ENCODE data around the gene KRT28.

KRT28 gene

DNA sequence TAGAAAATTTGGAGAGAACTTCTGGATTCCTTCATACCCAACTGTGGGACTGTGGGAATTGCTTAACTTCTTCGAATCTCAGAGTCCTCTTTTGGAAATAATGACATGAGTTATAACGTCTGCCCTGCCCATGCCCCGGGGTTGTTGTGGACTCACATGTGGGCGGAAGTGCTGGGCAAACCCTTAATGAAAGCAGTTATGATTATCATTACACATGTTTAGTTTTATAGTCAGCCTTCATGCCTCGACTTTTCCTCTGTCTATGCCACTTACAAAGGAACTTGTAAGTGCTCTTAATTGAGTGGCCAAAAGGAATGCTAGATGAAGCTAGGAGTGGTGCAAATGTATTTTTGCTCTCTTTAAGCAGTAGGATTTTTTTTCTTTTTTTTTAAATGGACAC lies 21.3 kb downstream of the KRT28 start:
- ChIA-PET CTCF (no interaction called here), POLR2A (no interaction called here)
- DNase-seq (ENCODE audit: extremely low spot score): no peak
- TF ChIP-seq FOXM1 (IDR thresholded peaks at IDR 0.05; ENCODE audit: borderline replicate concordance) (no peak), BHLHE40 (IDR thresholded peaks at IDR 0.05; ENCODE audit: borderline replicate concordance) (no peak), SP1 (IDR thresholded peaks at IDR 0.05) (no peak)

DNA sequence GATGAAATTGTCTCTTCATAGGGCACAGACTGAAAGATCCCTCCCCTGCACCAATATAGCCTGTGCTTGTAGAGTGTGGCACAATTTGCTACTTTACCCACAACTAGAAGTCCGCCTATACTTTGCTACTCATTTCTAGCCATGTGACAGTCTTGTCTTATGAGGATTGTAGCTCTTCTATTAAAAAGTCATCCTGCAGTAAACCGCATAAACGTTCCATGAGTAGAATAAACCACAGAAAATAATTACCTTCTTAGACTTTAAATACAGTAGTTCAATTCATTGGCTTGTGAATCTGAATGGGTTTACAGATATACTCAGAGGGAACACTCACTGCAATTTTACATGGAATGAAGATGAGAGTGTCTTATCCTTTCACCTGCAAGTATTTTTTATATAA lies 21.8 kb downstream of the KRT28 start:
- DNase-seq (ENCODE audit: extremely low spot score): no peak
- CTCF ChIA-PET: no interaction called here
- POLR2A ChIA-PET: no interaction called here
- TF ChIP-seq SP1 (IDR thresholded peaks at IDR 0.05): no peak
- TF ChIP-seq, protein P1, sequence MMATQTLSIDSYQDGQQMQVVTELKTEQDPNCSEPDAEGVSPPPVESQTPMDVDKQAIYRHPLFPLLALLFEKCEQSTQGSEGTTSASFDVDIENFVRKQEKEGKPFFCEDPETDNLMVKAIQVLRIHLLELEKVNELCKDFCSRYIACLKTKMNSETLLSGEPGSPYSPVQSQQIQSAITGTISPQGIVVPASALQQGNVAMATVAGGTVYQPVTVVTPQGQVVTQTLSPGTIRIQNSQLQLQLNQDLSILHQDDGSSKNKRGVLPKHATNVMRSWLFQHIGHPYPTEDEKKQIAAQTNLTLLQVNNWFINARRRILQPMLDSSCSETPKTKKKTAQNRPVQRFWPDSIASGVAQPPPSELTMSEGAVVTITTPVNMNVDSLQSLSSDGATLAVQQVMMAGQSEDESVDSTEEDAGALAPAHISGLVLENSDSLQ (IDR thresholded peaks at IDR 0.05): no peak
- TF ChIP-seq NFRKB (IDR thresholded peaks at IDR 0.05): no peak
- TF ChIP-seq SUZ12 (IDR thresholded peaks at IDR 0.05): no peak
- TF ChIP-seq ELF4 (IDR thresholded peaks at IDR 0.05): no peak
- no peak for TF ChIP-seq LEF1 (IDR thresholded peaks at IDR 0.05; ENCODE audit: borderline replicate concordance)
- TF ChIP-seq FOXM1 (IDR thresholded peaks at IDR 0.05; ENCODE audit: borderline replicate concordance): no peak
- TF ChIP-seq FOXK2 (IDR thresholded peaks at IDR 0.05): no peak
- TF ChIP-seq BHLHE40 (IDR thresholded peaks at IDR 0.05; ENCODE audit: borderline replicate concordance): no peak

DNA sequence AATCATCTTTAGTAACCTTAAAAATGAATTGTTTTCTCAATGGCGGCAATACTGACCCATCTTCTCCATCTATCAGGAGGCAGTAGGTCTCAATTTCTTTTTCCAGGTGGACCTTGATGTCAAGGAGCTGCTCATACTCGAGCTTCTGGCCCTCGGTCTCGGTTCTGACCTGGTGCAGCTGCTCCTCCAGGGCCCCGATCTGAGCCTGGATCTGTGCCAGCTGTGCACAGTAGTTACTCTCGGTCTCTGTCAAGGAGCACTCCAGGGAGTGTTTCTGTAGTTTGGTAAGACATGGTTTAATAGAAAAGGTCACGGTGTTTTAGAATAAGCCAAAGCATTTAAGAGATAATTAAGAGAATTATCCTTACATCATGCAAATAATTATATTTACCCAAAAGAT lies 22.3 kb downstream of the KRT28 start:
- no peak for TF ChIP-seq CTBP1 (IDR thresholded peaks at IDR 0.05; ENCODE audit: borderline replicate concordance)
- TF ChIP-seq ELF4 (IDR thresholded peaks at IDR 0.05): no peak
- TF ChIP-seq HDGF (IDR thresholded peaks at IDR 0.05; ENCODE audit: borderline replicate concordance): no peak
- no peak for TF ChIP-seq BHLHE40 (IDR thresholded peaks at IDR 0.05; ENCODE audit: borderline replicate concordance)
- TF ChIP-seq SP1 (IDR thresholded peaks at IDR 0.05): no peak
- TF ChIP-seq FOXM1 (IDR thresholded peaks at IDR 0.05; ENCODE audit: borderline replicate concordance): no peak
- TF ChIP-seq, protein P1 (IDR thresholded peaks at IDR 0.05): no peak
- no peak for TF ChIP-seq FOXK2 (IDR thresholded peaks at IDR 0.05)
- no peak for TF ChIP-seq LEF1 (IDR thresholded peaks at IDR 0.05; ENCODE audit: borderline replicate concordance)
- ChIA-PET CTCF (no interaction called here), POLR2A (no interaction called here)
- DNase-seq (ENCODE audit: extremely low spot score): no peak

DNA sequence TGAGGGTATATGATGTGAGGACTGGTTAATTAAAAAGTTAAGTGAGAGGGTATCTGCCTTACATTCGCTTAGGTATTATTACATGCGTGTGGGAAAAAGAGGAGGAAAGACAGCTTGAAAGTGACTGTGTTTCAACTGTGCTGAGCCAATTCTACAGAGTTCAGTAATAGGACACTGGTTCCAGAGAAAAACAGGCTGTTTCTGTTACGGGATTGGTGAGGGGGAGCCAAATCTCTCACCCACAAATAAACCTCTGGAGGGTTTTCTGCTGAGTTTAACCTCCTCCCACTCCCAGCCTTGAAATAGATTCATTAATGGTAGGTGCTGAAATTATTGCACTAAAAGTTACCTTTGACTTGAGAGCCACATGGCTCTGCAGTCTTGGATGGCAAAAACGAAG lies 23.8 kb downstream of the KRT28 start:
- TF ChIP-seq ARNT (IDR thresholded peaks at IDR 0.05) (no peak), ELF4 (IDR thresholded peaks at IDR 0.05) (no peak), ZNF384 (IDR thresholded peaks at IDR 0.05) (no peak), SP1 (IDR thresholded peaks at IDR 0.05) (no peak)
- no peak for DNase-seq (ENCODE audit: extremely low spot score)
- ChIA-PET POLR2A (interaction anchor here (0.5 kb wide), 1 partner anchor 128 kb away, joined by 3 read pairs; the partner anchor contains the start of gene SMARCE1), CTCF (no interaction called here)

DNA sequence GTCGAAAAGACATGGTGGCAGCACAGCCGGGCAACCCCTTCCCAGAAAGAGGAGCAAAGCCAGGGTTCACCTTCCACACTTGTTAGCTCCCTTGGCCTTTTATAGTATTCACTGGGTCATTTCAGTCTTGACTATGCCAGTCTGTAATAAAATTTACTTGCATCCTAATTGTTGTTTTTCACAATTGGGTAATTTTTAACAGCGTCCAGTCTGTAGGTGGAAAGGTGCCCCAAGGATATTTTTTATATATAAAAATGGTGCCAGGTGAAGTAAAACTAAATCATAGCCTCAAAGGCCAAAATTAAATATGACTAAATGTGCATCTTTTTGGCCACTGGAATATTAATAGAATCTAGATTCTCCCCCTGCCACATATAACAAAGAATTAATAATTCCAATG lies 27.7 kb downstream of the KRT28 start, which contains the start of gene KRT26:
Gene KRT26 (minus strand): TSS at position 101 of the 400 bp plus-strand sequence. CDS start 88 bp downstream, at position 13.
- no peak for TF ChIP-seq LEF1 (IDR thresholded peaks at IDR 0.05; ENCODE audit: borderline replicate concordance)
- no peak for TF ChIP-seq ARNT (IDR thresholded peaks at IDR 0.05)
- no peak for TF ChIP-seq BHLHE40 (IDR thresholded peaks at IDR 0.05; ENCODE audit: borderline replicate concordance)
- CTCF ChIA-PET: interaction anchor here (1.0 kb wide), 1 partner anchor 156 kb away, joined by 3 read pairs; no protein-coding TSS in a partner anchor
- DNase-seq (ENCODE audit: extremely low spot score): no peak
- POLR2A ChIA-PET: no interaction called here

DNA sequence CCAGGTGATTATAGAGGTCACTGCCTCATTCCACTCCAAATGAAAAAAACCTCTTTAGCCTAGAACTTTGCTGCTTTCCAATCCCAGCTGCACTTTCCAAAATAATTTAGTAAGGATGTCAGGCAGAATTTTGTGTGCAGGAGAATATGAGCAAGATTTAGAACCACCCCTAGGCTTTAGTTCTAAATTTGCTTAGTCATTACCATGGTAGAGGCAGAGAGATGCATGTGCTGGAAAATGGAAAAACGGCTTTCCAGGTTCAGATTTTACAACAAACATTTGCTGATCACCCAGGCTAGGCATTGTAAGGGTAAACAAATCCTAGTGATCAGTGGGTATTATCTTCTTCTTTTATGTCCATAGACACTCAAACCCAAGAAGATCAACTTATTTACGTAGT lies 34.1 kb downstream of the KRT28 start:
- ChIA-PET POLR2A (no interaction called here), CTCF (no interaction called here)
- DNase-seq (ENCODE audit: extremely low spot score): no peak
- TF ChIP-seq ELF4 (IDR thresholded peaks at IDR 0.05) (no peak), FOXA1 (IDR thresholded peaks at IDR 0.05) (no peak), HDGF (IDR thresholded peaks at IDR 0.05; ENCODE audit: borderline replicate concordance) (no peak), BHLHE40 (IDR thresholded peaks at IDR 0.05; ENCODE audit: borderline replicate concordance) (no peak), FOXM1 (IDR thresholded peaks at IDR 0.05; ENCODE audit: borderline replicate concordance) (no peak), L3MBTL2 (conservative IDR thresholded peaks at IDR 0.05) (no peak), SP1 (IDR thresholded peaks at IDR 0.05) (no peak), CTBP1 (IDR thresholded peaks at IDR 0.05; ENCODE audit: borderline replicate concordance) (no peak), LEF1 (IDR thresholded peaks at IDR 0.05; ENCODE audit: borderline replicate concordance) (no peak), ARNT (IDR thresholded peaks at IDR 0.05) (no peak), ZNF384 (IDR thresholded peaks at IDR 0.05) (no peak), NFRKB (IDR thresholded peaks at IDR 0.05) (no peak)

DNA sequence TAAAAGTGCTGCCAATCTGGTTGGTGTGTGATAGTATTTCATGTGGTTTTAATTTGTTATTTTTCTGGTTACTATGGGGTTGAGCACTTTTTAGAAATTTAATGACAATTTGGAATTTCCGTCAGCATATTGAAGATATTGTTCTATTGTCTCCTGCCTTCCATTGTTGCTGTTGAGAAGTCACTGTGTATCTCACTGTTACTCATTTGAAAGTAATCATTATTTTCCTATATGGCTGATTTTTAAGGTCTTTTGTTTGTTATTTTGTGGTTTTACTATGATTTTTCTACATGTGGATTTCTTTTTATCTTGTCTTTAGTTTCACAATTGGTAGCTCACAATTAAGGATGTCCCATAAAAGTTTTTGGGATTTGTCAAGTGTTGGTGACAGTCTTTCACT lies 36.0 kb downstream of the KRT28 start:
- no peak for DNase-seq (ENCODE audit: extremely low spot score)
- CTCF ChIA-PET: no interaction called here
- TF ChIP-seq FOXK2 (IDR thresholded peaks at IDR 0.05): no peak
- TF ChIP-seq, protein P1 (IDR thresholded peaks at IDR 0.05): no peak
- no peak for TF ChIP-seq ARNT (IDR thresholded peaks at IDR 0.05)
- no peak for TF ChIP-seq SP1 (IDR thresholded peaks at IDR 0.05)
- TF ChIP-seq ELF4 (IDR thresholded peaks at IDR 0.05): no peak
- TF ChIP-seq CTBP1 (IDR thresholded peaks at IDR 0.05; ENCODE audit: borderline replicate concordance): no peak
- no peak for TF ChIP-seq FOXM1 (IDR thresholded peaks at IDR 0.05; ENCODE audit: borderline replicate concordance)
- no peak for TF ChIP-seq L3MBTL2 (conservative IDR thresholded peaks at IDR 0.05)
- no peak for TF ChIP-seq NFRKB (IDR thresholded peaks at IDR 0.05)
- TF ChIP-seq FOXA1 (IDR thresholded peaks at IDR 0.05): no peak
- TF ChIP-seq SUZ12 (IDR thresholded peaks at IDR 0.05): no peak
- no peak for TF ChIP-seq LEF1 (IDR thresholded peaks at IDR 0.05; ENCODE audit: borderline replicate concordance)
- no peak for TF ChIP-seq HDGF (IDR thresholded peaks at IDR 0.05; ENCODE audit: borderline replicate concordance)
- TF ChIP-seq BHLHE40 (IDR thresholded peaks at IDR 0.05; ENCODE audit: borderline replicate concordance): no peak
- TF ChIP-seq TARDBP (IDR thresholded peaks at IDR 0.05): no peak
- TF ChIP-seq ZNF384 (IDR thresholded peaks at IDR 0.05): no peak
- POLR2A ChIA-PET: no interaction called here

All from HEK293T (cell line).